NCI-H1417 treated with DMSO at 0.1 percent for 48 hours (cell line): ENCODE data around the gene GABRR3.

Experiments used
- DNase-seq: peaks from one replicate; lab custom pipeline; 2025; lab: John Stamatoyannopoulos, UW

The GABRR3 gene

GRCh38 chr3:97954228-97954827 is 80.8 kb downstream of the GABRR3 start:
- DNase-seq = no peak

GRCh38 chr3:97952872-97953271 is 82.2 kb downstream of the GABRR3 start:
- DNase-seq = no peak

- DNase-seq = no peak
Observed at GRCh38 chr3:97952280-97952679, 82.8 kb downstream of the GABRR3 start.

- DNase-seq = no peak
Observed at GRCh38 chr3:97950360-97950759, 84.8 kb downstream of the GABRR3 start.

DNA sequence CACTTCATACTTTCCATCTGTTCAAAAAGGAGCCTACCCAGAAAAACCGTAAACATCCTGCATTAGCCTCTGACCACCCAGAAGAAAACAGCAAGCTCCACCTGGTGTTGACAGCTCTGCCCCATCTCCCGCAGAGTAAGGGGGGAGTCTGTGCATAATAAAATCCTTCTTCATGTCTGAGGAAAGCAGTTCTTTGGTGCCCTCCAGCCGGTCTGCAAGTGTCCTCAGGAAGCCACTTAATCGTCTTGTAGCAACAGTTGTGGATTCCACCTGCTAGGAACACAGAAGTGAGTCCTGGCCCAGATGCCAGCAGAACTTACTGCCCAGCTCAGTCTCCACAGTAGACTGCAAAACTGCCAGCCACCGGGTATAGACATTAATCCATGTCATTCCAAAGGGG is 85.4 kb downstream of the GABRR3 start:
- no peak for DNase-seq

DNA sequence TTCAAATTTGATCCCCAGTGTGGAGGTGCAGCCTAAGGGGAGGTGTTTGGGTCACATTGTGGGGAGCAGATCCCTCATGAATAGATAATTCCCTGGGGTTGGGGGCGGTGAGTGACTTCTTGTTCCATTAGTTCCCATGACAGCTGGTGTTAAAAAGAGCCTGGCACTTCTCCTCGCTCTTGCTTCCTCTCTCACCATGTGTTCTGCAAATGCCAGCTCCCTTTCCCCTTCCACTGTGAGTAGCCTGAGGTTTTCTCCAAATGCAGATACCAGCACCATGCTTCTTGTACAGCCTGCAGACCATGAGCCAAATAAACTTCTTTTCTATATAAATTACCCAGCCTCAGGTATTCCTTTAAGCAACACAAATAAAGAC is 86.0 kb downstream of the GABRR3 start:
- no peak for DNase-seq

DNA sequence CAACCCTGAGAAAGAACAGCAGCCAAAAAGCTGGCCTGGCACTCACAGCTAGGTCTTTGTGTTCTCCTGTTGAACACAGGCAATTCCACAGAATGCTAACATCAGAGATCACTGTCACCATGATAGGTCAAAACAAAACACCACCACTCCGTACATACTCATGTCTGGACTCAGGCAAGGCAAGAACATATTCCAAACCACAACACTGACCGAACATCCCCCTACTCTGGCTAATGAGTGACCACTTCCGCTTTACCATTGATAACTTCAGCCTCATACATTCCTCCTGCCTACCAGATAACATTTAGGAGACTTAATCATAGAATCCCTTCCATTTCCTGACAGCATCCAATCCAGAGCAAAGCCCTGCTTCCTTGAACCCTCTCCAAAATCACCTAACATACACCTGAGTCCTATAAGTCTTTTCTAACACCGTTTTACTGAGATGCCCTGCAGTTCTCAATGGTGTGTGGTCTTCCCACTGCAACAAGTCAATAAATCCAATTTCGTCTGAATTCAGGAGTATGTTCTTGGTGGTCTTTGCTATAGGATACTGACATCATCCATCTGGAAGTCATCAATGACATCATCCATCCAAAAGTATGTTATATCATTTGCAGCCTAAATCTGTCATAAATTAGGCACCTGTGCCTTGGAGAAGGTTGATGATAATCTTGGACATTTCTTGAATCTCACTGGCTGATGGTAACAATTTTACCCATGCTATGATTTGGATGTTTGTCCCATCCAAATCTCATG is 86.6 kb downstream of the GABRR3 start:
- no peak for DNase-seq

DNA sequence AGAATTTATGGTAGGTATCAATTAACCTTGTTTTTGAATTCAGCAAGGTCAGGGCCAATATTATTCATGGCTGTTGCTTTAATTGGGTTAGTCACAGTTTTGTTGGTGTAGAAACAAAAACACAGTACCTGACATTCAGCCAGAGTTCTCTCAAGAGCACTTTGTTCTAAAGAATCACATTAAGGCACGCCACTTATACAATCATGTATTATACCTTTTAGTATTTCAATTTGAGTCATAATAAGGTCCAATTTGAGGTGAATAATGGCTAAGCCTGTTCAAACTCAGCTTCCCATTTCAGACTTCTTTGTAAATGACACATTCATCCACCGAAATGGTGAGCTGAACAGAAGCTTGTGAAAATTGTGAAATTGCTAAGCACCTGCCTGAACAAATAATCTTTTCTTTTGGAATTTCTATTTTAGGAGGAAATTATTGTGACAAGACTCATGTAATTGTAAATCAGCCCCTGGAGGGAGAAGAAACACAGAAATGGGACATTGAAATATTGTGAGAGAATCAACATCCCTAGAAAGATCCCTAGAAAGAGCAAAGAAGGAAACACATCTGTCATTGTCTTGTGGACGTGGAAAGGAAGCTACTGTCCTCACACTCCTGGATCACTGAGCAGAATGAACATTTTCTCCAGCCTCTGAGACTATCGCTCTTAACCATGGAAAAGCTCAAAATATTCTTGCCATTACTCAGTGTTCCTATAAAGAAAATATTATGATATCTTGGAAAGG is 92.1 kb downstream of the GABRR3 start:
- no peak for DNase-seq

DNA sequence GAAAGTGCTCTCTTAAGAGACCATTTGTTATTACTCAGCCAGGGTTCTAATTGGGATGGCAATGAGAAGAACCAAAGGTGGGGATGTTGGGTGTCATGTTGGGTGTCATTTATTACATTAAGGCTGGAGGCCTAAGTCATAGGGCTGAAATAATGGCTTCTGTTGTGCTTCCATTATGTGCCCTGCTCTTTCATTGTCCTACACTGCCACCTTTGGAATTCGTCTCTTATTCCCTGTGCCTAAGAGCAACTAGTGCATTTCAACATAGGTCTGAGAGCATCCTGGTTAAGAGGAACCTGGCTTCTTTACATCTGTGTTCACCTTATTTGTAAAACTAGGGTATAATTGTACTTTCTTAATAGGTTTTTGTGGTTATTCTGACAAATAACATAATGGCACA is 95.1 kb downstream of the GABRR3 start:
- DNase-seq = no peak

DNA sequence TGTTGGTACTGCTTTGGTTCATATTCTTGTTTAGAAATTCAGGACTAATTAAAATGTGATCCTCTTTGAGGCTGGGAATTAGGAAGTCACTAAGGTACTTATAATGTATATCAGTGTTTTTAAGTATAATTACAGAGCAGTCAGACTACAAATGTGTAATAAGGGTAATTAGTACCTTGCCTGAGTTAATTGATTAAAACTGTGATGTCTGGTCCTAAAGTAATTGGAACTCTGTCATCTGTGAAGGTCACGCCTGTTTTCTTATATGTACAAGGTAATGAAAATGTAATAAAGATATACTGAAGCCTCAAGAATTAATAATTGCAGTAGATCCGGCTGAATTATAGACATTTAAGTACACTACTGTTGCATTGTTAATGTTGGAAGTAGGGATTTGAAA is 95.7 kb downstream of the GABRR3 start:
- no peak for DNase-seq

- DNase-seq = no peak
Observed at GRCh38 chr3:97938444-97938843, 96.7 kb downstream of the GABRR3 start.

- no peak for DNase-seq
Observed at GRCh38 chr3:97937205-97937604, 97.9 kb downstream of the GABRR3 start.

GRCh38 chr3:97935842-97936241 is 99.3 kb downstream of the GABRR3 start:
- DNase-seq = no peak
